NCI-H2196 treated with DMSO at 0.1 percent for 48 hours (cell line): Measurements from ENCODE around the gene NEMP1.
"Not testable (repeated sequence)": the region's sequence is repeated elsewhere in the genome, so short reads cannot be mapped to it uniquely, and the experiment has no call there.

Source experiments
- DNase-seq: peaks from one replicate; lab custom pipeline; 2025; ENCODE audit not compliant: unreplicated experiment; lab: John Stamatoyannopoulos, UW

NEMP1 gene

DNA sequence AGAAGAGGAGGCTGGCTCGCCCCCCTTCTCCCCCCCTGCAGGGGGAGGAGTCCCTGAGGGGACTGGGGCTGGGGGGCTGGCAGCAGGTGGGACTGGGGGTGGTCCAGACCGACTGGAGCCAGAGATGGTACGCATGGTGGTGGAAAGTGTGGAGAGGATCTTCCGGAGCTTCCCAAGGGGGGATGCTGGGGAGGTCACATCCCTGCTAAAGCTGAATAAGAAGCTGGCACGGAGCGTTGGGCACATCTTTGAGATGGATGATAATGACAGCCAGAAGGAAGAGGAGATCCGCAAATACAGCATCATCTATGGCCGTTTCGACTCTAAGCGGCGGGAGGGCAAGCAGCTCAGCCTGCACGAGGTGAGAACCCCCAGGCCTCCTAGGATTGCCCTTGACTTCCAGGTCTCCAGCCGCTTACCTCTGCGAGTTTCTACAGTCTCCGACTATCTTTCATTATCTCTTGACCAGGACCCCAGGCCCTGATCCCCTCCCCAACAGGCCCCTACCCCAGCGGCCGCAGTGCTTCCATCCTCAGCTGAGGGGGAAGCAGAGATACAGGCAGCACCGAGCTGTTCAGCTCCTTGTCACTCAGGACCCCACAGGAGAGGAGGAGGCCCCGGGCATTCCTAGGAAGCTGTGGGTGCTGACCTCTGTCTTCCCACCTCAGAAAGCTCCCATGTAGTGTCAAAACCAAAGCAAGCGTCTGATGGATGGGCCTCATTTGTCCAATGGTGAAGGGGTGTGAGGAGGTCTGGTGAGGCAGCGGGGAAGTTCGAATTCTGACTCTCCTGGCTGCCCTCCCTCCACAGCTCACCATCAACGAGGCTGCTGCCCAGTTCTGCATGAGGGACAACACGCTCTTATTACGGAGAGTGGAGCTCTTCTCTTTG, 13.3 kb upstream of the NEMP1 start:
- DNase-seq: no peak

GRCh38 chr12:57090924-57091637, 12.5 kb upstream of the NEMP1 start:
- DNase-seq: no peak

GRCh38 chr12:57090490-57090889, 11.9 kb upstream of the NEMP1 start:
- no peak for DNase-seq

DNA sequence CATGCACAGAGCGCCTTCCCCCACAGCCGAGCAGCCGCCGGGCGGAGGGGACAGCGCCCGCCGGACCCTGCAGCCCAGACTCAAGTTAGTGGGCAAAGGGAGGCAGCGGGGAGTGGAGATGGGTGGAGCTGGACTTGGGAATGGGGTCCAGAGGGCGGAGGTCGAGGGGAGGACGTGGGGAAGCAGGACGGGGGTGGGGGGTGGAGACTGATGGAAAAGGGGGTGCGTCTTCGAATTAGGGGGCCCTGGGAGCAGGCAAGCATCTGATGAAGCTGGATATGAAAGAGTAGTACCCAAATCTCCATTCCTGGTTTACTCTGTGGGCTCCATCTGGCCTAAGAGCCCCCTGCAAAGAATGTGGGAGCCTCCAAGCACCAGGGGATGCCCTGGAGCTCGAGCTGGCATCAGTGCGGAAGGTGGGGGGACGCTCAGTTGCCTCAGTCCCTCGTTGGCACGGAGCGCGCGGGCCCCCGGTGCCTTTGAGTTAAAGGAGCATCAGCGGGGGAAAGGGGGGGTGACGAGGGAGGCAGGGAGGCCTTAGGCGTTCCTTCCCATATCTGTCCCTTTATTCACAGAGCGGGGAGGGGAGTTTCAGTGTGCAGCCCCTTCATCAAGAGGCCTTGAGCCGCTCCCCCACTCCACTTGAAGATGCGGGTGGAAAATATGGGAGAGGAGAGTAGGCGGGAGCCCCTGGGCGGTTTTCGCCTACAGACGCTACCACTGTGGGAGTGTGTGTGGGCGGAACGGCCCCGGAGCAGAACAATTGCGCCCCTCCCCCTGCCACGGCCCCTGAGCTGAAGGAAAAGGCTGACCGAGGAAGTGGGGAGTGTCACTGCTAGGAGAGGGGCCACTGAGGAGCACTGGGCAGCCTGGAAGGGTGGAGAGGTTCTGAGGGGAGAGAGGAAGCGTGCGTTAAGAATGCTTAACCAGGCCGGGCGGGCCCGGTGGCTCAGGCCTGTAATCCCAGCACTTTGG, 11.0 kb upstream of the NEMP1 start:
- no peak for DNase-seq

DNA sequence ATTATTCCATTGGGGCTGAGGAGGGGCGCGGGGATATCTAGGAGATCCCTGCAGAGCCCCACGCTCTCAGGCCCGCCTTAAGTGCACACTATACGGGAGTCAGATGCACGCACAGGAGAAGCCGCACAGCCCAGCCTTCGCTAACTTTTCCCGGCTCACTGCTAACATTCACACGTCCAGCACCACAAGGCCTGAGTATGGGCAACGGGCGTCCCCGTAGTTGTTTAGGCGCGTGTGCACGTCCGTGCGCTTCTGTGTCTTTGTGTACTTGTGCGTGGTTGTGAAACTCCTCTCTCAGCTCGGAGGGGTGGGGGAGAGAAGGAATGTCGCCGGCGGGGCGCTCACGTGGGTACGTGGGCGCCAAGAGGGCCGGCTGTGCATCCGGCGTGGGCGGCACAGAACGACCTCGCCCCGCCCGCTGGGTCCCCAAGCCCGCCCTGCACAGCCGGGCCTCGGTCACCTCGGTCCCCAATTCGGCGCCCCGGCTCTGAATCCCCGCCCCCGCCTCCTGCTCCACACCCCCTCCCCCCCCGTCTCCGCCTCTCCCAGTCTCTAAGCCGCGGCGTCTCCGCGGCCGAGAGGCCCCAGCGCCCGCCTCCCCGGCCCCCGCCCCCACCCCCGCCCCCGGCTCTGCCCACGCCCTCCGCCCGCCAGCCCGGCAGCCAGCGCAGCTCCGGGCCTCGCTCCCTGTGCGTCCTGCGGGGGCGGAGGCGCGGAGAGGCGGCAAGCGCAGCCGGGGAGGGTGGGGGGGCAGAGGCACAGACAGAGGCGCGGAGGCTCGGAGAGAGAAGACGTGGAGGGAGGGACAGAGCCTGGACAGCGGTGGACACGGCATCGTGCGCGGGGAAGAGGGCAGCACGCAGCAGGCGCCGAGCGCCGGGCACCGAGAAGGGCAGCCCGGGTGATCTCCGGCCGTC, 10.0 kb upstream of the NEMP1 start, which contains the start of gene NAB2:
NAB2 (plus strand) TSS at position 761 of the 917 bp plus-strand sequence. CDS start 158 bp downstream, outside the sequence.
- peak; percentile 87 for DNase-seq

DNA sequence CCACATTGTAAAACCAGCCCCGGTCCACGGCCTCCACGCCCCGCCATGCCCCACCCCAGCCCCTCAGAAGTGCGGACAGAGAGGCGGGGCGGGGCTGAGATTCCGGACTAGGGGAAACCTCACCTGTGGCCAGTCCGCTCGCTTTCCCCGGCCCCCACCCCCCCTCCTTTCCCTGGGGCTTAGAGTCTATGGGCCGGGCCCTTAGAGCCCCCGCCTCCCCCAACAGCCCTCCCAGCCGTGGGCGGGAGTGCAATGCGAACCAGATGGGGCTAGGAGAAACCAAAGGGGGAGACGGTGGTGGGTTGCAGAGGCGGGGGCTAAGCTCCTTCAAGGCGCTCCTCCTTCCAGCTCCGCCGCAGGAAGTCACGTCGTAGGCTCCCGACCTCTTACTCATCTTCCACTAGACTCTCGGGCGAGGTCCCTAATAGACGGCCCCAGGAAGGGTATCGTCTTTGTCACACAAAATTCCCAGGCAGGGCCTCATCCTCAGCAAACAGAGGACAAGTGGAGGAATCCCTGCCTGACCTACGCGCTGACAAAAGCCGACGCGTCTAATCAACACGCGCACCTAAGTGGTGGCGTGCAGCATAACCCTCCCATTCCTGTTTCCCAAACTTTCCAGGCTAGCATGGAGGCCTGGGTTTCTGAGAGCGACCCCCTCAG, 9.2 kb upstream of the NEMP1 start:
- DNase-seq: peak; percentile 72

DNA sequence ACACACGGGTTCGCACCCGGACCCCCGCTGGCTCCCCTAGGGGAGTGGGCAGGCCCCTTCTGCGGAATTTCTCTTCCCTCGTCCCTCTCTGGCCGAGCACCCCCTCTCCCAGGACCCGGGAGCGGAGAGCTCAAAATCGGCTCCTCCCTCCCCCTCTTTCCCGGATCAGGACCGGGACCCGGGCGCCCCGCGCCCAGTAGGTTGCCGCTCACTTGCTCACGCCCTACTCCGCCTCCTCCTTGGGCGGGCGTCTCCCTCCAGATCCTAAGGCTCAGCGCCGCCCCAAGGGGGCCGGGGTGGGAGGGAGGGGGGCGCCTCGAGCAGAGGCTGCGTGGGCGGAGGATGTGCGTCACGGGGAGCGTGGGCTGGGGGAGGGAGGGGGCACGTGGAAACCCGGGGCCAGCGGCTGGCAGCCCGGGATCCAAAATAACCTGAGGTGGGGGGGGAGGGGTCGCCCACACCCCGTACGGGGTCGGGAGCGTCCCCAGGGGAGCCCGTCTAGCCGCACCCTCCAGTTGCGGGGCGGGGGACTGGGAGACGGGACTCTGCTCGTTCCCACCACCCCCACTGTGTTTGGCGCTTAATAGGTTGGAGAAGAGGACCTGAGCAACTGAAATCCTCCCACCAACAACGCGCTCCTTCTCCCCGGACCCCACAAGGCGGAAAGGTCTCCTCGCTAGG, 8.6 kb upstream of the NEMP1 start:
- no peak for DNase-seq

DNA sequence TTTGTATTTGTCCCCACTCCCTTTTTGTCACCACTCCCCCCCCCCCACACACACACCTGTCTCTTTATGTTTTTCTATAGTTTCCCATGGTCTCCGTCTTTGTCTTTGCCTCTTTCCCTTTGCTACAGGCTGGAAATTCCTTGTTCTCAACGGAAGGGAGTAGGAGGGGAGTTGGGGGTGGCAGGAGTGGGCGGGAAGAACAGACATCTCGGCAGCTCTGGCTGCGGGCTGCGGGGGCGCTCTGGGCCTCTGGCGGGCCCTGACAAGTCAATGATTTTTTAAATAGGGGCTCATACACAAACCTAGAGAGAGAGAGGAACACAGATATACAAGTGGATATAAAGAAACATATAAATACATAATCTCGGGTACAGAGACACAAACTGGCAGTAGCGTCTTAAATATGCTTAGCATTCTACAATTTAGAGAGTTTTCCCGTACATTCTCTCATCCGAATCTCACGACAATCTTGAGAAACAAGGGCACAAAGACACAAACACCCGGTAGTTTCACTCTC, 8.0 kb upstream of the NEMP1 start:
- no peak for DNase-seq

GRCh38 chr12:57085999-57086492, 7.5 kb upstream of the NEMP1 start:
- no peak for DNase-seq

DNA sequence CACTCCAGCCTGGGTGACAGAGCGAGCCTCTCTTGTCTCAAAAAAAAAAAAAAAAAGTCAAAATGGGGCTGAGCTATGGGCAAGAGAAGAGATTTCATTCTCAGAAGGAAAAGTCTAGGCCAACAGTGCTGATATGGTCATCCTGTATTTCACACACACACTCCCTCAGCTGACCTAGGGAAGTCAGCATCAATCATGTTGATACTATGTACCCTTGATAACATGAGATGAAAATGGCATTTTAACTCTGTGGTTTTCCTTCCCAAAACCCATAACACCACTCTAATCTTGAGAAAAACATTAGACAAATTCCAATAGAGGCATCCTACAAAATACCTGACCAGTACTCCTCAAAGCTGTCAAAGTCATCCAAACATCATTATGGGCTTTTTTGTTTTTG, 2.3 kb upstream of the NEMP1 start:
- no peak for DNase-seq

GRCh38 chr12:57079821-57080220, 1.2 kb upstream of the NEMP1 start:
- no peak for DNase-seq

DNA sequence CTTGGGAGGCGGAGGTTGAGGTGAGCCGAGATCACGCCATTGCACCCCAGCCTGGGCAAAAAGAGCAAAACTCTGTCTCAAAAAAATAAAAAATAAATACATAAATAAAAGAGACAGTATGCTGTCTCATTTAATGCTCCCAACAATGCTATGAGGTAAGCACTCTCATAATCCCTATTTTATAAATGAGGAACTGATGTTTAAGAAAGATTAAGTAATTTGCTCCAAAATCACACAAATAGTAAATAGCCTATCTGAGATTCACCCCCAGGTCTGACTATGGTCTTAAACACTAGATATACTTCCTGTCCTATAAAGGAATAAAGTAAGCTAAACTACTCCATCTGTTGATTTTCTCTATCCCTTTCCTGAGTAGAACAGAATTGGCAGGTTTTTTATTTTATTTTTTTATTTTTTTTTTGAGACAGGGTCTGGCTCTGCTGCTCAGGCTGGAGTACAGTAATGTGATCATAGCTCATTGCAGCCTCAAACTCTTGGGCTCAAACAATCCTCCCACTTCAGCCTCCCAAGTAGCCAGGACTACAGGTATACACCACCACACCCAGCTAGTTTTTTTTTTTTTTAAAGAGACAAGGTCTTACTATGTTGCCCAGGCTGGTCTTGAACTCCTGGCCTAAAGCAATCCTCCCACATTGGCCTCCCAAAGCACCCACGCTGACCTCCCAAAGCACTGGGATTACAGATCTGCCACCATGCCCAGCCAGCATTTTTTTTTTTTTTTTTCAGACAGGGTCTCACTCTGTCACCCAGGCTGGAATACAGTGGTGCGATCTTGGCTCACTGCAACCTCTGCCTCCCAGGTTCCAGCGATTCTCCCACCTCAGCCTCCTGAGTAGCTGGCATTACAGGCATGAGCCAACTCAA, 4.8 kb downstream of the NEMP1 start:
- not testable (repeated sequence) for DNase-seq

DNA sequence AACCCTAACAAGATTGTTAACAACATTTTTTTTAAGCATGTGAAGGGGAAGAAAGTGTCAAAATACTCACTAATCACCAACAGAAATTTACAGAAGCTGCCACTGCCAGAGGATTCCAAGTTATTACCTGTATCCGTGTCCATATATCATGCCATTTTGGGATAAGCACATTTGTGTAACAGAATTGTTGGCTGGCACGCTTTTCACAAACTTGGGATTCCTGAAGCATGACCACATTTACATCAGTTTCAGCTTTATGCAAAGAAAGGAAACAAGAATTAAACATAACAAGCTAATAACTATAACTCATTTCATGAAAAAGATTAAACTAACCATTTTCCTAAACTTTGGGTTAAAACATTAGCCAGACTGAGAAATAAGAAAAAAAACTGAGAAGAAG, 5.9 kb downstream of the NEMP1 start:
- no peak for DNase-seq

DNA sequence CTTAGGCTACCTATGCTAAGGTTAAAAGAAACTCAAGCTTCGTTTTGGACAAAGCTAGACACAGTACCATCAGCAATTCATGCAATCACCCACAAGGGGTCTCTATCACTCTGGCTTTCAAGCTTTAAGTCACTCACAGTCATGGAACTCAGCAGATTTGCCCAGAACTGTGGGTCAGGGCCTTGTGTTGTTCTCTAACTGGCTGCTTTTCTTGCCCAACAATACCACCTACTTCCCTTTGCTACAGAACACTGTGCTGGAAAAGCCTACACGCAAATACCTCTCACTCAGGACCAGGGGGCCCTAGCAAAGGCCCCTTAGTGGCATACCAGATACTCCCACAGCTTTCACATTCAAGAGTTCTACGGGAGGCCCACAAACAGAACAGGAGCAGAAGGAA, 9.1 kb downstream of the NEMP1 start:
- DNase-seq: peak; percentile 30

DNA sequence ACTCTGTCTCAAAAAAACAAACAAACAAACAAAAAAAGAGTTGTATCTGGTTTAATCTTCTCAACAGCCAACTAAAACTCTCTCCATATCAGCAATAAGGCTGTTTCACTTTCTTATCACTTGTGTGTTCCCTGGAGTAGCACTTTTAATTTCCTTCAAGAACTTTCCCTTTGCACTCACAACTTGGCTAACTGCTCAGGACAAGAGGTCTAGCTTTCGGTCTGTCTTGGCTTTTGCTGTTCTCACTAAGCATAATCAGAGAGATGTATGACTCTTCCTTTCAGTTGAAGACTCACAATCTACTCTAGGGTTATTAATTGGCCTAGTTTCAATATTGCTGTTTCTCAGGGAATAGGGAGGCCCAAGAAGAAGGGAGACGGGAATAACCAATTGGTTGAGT, 12.3 kb downstream of the NEMP1 start:
- DNase-seq: no peak

- DNase-seq: no peak
Measured at GRCh38 chr12:57063991-57064685, 14.5 kb downstream of the NEMP1 start.

GRCh38 chr12:57058454-57058853, 20.1 kb downstream of the NEMP1 start:
- no peak for DNase-seq
